Mammary epithelial cell (primary cell): Measurements from ENCODE around the gene EPB41L2.

Experiments used
- CTCF ChIP-seq, 2 donors: IDR thresholded peaks in 1 of 2; conservative IDR thresholded peaks in 1 of 2; 2 replicates each; pipeline ENCODE4 v1.5.1; 2011 to 2012; ENCODE audit warnings: inconsistent platforms in 2 of 2, low read length in 2 of 2, mild to moderate bottlenecking in 2 of 2, control low read depth in 1 of 2, low read depth in 1 of 2; ENCODE audit not compliant: insufficient read depth in 1 of 2; ENCODE audit errors: extremely low read depth in 1 of 2
- EZH2 ChIP-seq: IDR thresholded peaks from 2 replicates; pipeline ENCODE4 v1.6.1; 2012; ENCODE audit warnings: low read length, inconsistent platforms, borderline replicate concordance

- TF ChIP-seq CTCF (conservative IDR thresholded peaks at IDR 0.05 in 1 of 2, IDR thresholded peaks at IDR 0.05 in 1 of 2; ENCODE audit: extremely low read depth in 1 of 2, insufficient read depth in 1 of 2, low read depth in 1 of 2, low read length in 2 of 2): no peak
- no peak for TF ChIP-seq EZH2
Measured at GRCh38 chr6:130882370-130882769, 180.7 kb downstream of the EPB41L2 start.
